ENCODE data around the gene DIP2C.

Gene DIP2C

GRCh38 chr10:666237-667012 lies 23.0 kb downstream of the DIP2C start:
- H3K27ac ChIP-seq = no peak overlapping the region
- ChIA-PET POLR2A (ENCODE audit: low non-redundant PET) (no interaction called here), CTCF (interaction anchor here (1.2 kb wide), 1 partner anchor 10 kb away, joined by 3 read pairs; no protein-coding TSS in a partner anchor)
- DNase-seq (ENCODE audit: low spot score) = no peak
- no peak for TF ChIP-seq CTCF (conservative IDR thresholded peaks at IDR 0.05; ENCODE audit: low read depth)

GRCh38 chr10:665579-666091 lies 23.8 kb downstream of the DIP2C start:
- POLR2A ChIA-PET (ENCODE audit: low non-redundant PET) = no interaction called here
- DNase-seq (ENCODE audit: low spot score) = no peak
- H3K27ac ChIP-seq = no peak overlapping the region
- TF ChIP-seq CTCF (conservative IDR thresholded peaks at IDR 0.05; ENCODE audit: low read depth) = no peak
- CTCF ChIA-PET = interaction anchor here (1.2 kb wide), 1 partner anchor 11 kb away, joined by 3 read pairs; no protein-coding TSS in a partner anchor

- POLR2A ChIA-PET (ENCODE audit: low non-redundant PET) = no interaction called here
Observed at GRCh38 chr10:664893-665292, 24.6 kb downstream of the DIP2C start.

GRCh38 chr10:664301-664700 lies 25.2 kb downstream of the DIP2C start:
- POLR2A ChIA-PET (ENCODE audit: low non-redundant PET) = no interaction called here

More at GRCh38 chr10:664893-665292, 24.6 kb downstream of the DIP2C start:
- no peak for TF ChIP-seq CTCF (conservative IDR thresholded peaks at IDR 0.05; ENCODE audit: low read depth)
- H3K27ac ChIP-seq = no peak overlapping the region
- CTCF ChIA-PET = no interaction called here
- no peak for DNase-seq (ENCODE audit: low spot score)

GRCh38 chr10:663831-664251 lies 25.6 kb downstream of the DIP2C start:
- H3K27ac ChIP-seq = no peak overlapping the region
- POLR2A ChIA-PET (ENCODE audit: low non-redundant PET) = no interaction called here
- DNase-seq (ENCODE audit: low spot score) = no peak
- CTCF ChIA-PET = no interaction called here
- no peak for TF ChIP-seq CTCF (conservative IDR thresholded peaks at IDR 0.05; ENCODE audit: low read depth)

More at GRCh38 chr10:664301-664700, 25.2 kb downstream of the DIP2C start:
- CTCF ChIA-PET = no interaction called here
- no peak overlapping the region for H3K27ac ChIP-seq
- TF ChIP-seq CTCF (conservative IDR thresholded peaks at IDR 0.05; ENCODE audit: low read depth) = no peak
- DNase-seq (ENCODE audit: low spot score) = no peak

- no peak overlapping the region for H3K27ac ChIP-seq
- TF ChIP-seq CTCF (conservative IDR thresholded peaks at IDR 0.05; ENCODE audit: low read depth) = no peak
- ChIA-PET POLR2A (ENCODE audit: low non-redundant PET) (no interaction called here), CTCF (no interaction called here)
- no peak for DNase-seq (ENCODE audit: low spot score)
Observed at GRCh38 chr10:663466-663751, 26.1 kb downstream of the DIP2C start.
